GM12872 (cell line): ENCODE data around the gene GLT8D1.

Experiments used
- TF ChIP-seq, protein P1 (sequence below): IDR thresholded peaks from 3 replicates; pipeline ENCODE4 v1.5.1; 2011; ENCODE audit warnings: low read depth, mild to moderate bottlenecking, low read length, moderate library complexity; ENCODE audit not compliant: insufficient read depth

GLT8D1 gene

DNA sequence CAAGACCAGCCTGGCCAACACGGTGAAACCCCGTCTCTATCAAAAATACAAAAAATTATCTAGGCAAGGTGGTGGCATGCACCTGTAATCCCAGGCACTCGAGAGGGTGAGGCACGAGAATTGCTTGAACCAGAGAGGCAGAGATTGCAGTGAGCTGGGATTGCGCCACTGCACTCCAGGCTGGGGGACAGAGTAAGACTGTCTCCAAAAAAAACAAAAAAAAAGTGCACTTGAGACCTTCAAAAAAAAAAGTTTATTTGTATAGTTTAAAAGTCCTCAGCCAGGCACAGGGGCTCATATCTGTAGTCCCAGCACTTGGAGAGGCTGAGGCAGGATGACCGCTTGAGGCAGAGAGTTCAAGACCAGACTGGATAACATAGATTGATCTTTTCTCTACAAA, 22.0 kb downstream of the GLT8D1 start:
- TF ChIP-seq, protein P1, sequence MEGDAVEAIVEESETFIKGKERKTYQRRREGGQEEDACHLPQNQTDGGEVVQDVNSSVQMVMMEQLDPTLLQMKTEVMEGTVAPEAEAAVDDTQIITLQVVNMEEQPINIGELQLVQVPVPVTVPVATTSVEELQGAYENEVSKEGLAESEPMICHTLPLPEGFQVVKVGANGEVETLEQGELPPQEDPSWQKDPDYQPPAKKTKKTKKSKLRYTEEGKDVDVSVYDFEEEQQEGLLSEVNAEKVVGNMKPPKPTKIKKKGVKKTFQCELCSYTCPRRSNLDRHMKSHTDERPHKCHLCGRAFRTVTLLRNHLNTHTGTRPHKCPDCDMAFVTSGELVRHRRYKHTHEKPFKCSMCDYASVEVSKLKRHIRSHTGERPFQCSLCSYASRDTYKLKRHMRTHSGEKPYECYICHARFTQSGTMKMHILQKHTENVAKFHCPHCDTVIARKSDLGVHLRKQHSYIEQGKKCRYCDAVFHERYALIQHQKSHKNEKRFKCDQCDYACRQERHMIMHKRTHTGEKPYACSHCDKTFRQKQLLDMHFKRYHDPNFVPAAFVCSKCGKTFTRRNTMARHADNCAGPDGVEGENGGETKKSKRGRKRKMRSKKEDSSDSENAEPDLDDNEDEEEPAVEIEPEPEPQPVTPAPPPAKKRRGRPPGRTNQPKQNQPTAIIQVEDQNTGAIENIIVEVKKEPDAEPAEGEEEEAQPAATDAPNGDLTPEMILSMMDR = no peak

DNA sequence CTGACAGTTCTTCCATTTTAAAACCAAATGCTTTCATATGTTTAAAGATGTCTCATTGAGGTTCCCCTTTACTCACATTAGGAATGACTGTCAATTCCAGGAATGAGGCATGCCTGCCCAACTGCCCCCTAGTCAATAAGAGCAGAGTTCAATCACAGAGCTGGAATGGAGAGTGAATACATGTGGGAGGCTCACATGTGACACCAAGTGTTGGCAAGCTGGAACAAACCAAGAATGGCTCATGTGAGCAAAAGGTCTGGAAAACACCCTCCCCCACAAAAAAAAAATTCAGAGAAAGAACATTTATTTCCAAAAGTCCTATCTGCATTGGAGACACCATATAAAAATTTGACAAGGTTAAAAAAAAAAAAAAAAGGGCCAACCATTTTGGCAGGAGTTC, 23.6 kb downstream of the GLT8D1 start:
- TF ChIP-seq, protein P1 = peak; percentile 26; the same call in 2 of the 3 replicates

DNA sequence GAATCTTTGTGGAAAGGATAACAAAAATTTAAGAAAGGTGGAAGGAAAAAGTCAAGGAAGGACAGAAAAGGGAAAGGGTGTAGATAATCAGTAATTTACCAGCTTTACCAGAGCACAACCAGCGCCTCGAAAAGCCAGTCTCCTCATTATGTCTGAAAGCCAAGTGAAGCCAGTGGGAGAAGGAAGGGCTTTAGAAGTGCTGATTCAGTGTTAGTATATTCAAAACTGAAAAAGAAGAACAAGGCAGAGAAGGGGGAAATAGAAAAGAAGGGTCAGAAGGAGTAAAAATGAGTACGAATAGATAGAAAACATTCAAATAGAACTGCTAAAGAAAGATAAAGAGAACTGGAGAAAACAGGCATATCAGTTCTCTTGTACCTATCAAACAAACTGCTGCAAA, 24.0 kb downstream of the GLT8D1 start:
- TF ChIP-seq, protein P1 = no peak

DNA sequence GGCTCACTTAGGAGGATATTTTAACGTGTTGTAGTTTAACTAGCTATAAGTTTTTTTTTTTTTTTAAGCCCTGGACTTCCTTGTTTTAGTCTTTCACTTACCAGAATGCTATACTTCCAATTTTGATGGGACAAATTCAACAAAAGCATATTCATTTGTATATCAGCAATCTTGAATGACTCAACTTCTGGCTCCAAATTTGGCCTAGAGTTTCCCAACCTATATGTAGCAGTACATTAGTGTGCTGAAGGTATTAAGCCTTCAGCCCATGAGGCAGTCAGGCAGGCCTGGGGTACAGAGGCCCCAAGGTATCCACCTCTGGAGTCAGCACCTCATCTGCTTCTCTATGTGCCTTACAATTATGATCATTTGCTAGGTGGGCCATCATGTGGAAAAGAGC, 25.8 kb downstream of the GLT8D1 start:
- TF ChIP-seq, protein P1 = no peak

DNA sequence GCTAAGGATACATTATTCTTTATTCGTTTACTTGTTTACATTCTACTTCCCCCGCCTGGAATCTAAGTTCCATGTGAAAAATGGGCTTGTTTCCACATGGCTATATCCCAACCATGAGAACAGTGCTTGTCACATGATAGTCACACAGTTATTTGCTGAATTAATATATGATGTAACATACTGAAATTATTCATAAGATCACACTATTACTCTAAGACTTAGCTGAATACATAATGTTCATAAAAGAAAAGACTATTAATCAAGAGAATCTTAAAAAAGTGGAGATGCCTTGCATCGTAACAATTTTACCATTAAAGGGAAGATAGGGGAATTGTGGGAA, 26.4 kb downstream of the GLT8D1 start:
- TF ChIP-seq, protein P1 = no peak

DNA sequence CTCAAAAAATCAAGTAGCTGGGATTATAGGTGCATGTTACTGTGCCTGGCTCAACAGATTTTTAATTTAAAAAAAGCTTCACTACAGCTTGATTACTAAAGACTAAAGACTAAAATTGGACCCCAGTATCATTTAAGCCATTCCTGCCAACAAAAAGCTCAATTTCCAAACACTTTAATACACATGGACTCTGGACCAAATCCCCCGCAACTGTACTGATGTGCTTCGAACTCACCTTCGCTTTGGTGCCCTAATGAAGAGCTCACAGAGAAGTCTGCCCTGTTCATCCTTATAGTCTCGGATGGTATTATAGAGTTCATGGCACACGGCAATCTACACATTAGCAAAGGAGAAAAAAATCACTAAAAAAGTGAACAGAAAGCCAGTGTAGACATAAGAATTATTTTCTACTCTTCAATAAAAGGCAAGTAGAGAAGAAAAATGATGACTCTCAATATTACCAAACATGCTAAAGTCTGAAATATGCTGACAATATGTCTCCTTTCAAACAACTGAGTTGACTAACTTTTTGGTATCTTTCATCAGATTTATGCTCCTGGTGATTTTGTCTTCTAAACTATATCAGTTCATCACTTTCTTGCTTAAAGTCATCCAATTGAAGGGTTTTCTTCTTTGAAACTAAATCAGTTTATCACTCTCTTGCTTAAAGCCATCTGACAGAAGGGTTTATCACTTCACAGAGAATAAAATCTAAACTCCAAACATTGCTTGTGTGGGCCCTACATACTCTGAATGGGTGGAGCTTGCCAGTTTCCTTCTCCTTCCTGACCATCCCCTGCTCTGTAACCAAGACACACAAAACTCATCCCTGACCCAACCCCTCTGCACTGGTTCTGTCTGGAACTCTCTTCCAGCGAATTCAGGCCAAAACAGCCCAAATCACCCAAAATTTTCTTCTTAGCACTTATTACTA, 27.1 kb downstream of the GLT8D1 start:
- TF ChIP-seq, protein P1 = no peak

DNA sequence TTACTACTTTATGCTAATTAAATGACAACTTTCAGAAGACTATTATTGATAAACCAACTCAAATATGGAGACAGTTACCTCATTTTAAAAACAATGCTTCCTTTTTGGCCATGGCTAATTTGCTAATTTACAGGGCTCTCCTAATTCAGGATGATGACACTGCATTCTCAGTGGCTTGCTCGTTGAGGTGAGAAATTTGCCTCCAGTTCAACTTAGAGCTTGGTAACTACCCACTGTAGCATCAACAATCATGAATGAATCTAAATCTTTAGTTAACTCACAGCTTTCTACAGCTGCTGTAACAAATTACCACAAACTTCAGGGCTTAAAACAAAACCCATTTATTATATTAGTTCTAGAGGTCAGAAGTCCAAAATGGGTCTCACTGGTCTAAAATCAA, 33.9 kb downstream of the GLT8D1 start:
- TF ChIP-seq, protein P1 = no peak
